Lower leg skin (tissue), 4 donors: Measurements from ENCODE around the gene PROM1. TPM values are rescaled to one million over a fixed set of nuclear protein-coding genes. Genes with fewer than 3 reads are reported as not detected.

ENCODE experiments used
- DNase-seq, 2 donors: peaks; one replicate each; pipeline ENCODE4 v3.0.0-alpha.2; 2019; ENCODE audit warnings: low spot score in 2 of 2
- H3K4me3 ChIP-seq: fragments of 200-600 bp; sonication (generic); 2 replicates; pipeline ENCODE4 v1.5.1; 2017; ENCODE audit warnings: mild to moderate bottlenecking, low read depth; ENCODE audit not compliant: poor library complexity, severe bottlenecking
- POLR2A ChIP-seq, 2 donors: fragments of 450-650 bp; IDR thresholded peaks; one replicate each; pipeline ENCODE4 v1.6.1; 2016 to 2017; ENCODE audit warnings: antibody characterized with exemption in 2 of 2, mild to moderate bottlenecking in 1 of 2, moderate library complexity in 1 of 2
- WGBS, 2 donors: methylation state at CpG; one replicate each; pipeline ENCODE4 v1.1.5; 2018; 5-methylcytosine and 5-hydroxymethylcytosine counted together
- intact Hi-C: fragments of 100-400 bp; cut with DNase I; formaldehyde crosslinking; loops from one replicate; pipeline ENCODE4 v1.15.0; 2023; ENCODE audit warnings: low total_unique reads
- total RNA-seq, 4 donors: library from RNA; depleted of rRNA; stranded (reverse); fragments of >200 nt; gene quantifications; one replicate each; pipeline ENCODE4 v1.1.0, GENCODE V29; 2016
- TF ChIP-seq, protein P1 (sequence below), 3 donors: fragments of 450-650 bp; IDR thresholded peaks; one replicate each; pipeline ENCODE4 v1.5.1; 2016; ENCODE audit warnings: antibody characterized with exemption in 3 of 3, mild to moderate bottlenecking in 3 of 3, moderate library complexity in 2 of 3

Gene PROM1
- total RNA-seq, 4 donors from 2014 or later, result 1.3 to 7.6 (median 2.9) TPM

DNA sequence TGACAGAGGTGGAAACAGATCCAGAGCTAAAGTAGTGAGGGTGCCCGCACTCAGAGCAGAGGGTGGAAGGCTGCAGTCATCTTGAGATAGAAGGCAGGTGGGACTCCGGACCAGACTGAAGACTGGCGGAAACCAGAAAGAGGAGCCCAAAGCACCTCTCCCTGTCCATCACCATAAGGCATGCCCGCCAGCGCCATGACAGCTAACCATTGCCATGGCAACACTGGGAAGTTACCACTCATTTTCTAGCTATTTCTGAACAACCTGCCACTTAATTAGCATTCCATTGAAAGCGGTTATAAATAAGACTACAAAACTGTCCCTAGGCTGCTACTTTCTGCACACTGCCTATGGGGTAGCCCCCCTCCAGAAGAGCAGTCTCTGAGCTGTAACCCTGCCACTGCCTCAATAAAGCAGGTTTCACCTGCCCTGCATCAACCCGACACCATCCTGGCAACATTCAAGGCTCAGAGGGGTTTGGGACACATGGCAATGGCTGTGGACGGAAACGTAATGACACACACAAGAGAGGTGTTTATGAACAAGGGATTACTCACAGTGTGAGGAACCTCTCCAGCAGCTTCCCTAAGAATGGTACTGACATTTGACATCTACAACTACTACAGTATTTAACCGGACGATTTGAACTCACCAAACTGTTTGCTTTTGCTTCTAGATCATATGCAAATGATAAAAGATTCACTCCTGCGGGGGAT lies 93.1 kb downstream of the PROM1 start:
- DNase-seq, result no peak
- intact Hi-C loops, result no loop called here
- TF ChIP-seq, protein P1, sequence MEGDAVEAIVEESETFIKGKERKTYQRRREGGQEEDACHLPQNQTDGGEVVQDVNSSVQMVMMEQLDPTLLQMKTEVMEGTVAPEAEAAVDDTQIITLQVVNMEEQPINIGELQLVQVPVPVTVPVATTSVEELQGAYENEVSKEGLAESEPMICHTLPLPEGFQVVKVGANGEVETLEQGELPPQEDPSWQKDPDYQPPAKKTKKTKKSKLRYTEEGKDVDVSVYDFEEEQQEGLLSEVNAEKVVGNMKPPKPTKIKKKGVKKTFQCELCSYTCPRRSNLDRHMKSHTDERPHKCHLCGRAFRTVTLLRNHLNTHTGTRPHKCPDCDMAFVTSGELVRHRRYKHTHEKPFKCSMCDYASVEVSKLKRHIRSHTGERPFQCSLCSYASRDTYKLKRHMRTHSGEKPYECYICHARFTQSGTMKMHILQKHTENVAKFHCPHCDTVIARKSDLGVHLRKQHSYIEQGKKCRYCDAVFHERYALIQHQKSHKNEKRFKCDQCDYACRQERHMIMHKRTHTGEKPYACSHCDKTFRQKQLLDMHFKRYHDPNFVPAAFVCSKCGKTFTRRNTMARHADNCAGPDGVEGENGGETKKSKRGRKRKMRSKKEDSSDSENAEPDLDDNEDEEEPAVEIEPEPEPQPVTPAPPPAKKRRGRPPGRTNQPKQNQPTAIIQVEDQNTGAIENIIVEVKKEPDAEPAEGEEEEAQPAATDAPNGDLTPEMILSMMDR (IDR thresholded peaks at IDR 0.05), result no peak
- no peak for TF ChIP-seq POLR2A (IDR thresholded peaks at IDR 0.05)
- WGBS, 2 donors, result 69 to 78% methylated on average over 12 of the region's 12 CpGs
- H3K4me3 ChIP-seq, result no peak overlapping the region

DNA sequence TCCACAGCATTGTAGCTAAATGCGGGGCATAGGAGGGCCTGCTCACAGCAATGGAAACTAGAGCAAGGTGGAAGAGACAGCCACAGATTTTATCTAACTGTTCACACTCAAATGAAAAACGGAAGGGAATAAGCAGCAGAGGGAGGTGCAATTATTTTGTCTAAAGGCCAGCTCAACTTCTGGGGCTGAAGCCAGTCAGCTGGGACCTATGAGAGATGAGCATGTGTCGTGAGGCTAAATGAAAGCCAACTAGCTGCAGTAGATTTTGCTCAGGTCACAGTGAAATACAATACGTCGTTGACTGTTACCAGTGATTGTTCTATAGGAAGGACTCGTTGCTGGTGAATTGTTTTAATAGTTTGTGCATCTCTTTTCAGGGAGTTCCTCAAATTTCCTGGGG lies 94.4 kb downstream of the PROM1 start:
- no peak overlapping the region for H3K4me3 ChIP-seq
- WGBS, 2 donors, result 50 to 73% methylated on average over 6 of the region's 6 CpGs
- no peak for TF ChIP-seq POLR2A (IDR thresholded peaks at IDR 0.05)
- TF ChIP-seq, protein P1 (IDR thresholded peaks at IDR 0.05), result no peak
- no peak for DNase-seq
- intact Hi-C loops, result no loop called here

DNA sequence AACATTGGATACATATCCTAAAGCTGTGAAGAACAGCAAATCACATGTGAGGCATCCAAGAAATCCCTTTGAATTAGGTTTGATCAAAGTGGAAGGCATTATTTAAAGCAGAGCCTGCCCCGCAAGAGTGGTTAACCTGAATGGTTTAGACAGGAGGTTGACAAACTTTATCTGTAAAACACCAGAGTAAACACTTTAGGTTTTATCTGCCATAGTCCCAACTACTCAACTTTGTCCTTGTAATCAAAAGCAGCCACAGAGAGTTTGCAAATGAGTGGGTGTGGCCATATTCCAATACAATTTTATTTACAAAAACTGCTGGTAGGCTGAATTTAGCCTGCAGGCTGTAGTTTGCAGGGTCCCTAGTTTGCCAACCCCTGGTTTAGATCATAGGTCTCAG lies 95.6 kb downstream of the PROM1 start:
- 93 to 100% methylated on average over 1 of the region's 1 CpG for WGBS, 2 donors
- TF ChIP-seq, protein P1 (IDR thresholded peaks at IDR 0.05), result no peak
- no peak for TF ChIP-seq POLR2A (IDR thresholded peaks at IDR 0.05)
- intact Hi-C loops, result no loop called here
- H3K4me3 ChIP-seq, result no peak overlapping the region
- DNase-seq, result no peak

DNA sequence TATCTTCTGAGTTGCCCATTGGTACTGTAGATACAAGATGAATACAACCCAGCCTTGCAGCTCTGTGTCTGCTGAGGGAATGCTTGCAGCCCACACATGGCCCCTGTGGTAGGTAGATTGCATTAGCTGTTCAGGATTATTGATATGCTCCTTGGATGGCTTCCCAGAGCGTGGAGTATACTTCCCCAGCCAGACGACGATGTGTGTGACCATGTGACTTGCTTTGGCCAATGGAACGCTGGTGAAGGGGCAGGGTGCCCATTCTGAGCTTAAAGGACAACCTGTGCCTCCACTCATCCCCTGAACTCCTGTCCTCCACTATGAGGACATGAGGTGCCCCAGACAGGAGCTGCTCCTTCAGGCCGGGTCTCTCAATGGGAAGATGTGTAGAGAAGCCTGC lies 96.9 kb downstream of the PROM1 start:
- intact Hi-C loops, result no loop called here
- WGBS, 2 donors, result 59 to 60% methylated on average over 5 of the region's 5 CpGs
- DNase-seq, result no peak

DNA sequence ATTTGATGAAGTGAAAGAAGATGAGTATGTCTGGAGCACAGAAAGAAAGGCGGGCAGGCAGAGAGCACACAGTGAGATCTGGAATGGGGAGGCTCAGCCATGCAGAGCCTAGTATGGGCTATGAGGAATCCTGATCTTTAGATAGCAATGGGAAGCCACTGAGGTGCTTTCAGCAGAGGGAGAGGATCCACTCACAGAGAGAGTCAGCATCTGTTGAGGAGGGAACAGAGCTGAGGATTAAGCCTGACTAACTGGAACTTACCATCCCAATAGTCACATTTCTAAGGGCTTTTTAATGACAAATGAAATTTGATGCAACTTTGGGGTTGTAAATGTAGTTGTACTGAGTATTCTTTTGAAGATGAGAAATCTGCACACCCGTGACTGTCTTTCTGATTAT lies 100.2 kb downstream of the PROM1 start:
- intact Hi-C loops, result no loop called here
- DNase-seq, result no peak
- WGBS, 2 donors, result 79 to 87% methylated on average over 2 of the region's 2 CpGs
- H3K4me3 ChIP-seq, result no peak overlapping the region
- no peak for TF ChIP-seq POLR2A (IDR thresholded peaks at IDR 0.05)
- TF ChIP-seq, protein P1 (IDR thresholded peaks at IDR 0.05), result no peak

More for the DNA sequence above, 96.9 kb downstream of the PROM1 start:
- no peak overlapping the region for H3K4me3 ChIP-seq
- TF ChIP-seq, protein P1 (IDR thresholded peaks at IDR 0.05), result no peak
- no peak for TF ChIP-seq POLR2A (IDR thresholded peaks at IDR 0.05)
